K562 (cell line): ENCODE results near the gene NOP14.

Experiments used
- MYC ChIP-seq, 2 experiments: fragments of 250-450 bp in 1 of 2; sonication (Bioruptor Pico) in 1 of 2; IDR thresholded peaks; 2 replicates each; pipeline versions ENCODE4 v1.5.1 to v1.6.1; 2012 to 2021; ENCODE audit warnings: low read depth in 2 of 2, borderline replicate concordance in 1 of 2, improper control_type of control experiment in 1 of 2, low read length in 1 of 2, mild to moderate bottlenecking in 1 of 2, moderate library complexity in 1 of 2
- ZFP36 ChIP-seq: fragments of 150-350 bp; IDR thresholded peaks from 2 replicates; pipeline ENCODE4 v1.6.1; 2018; ENCODE audit warnings: low read length, low read depth; ENCODE audit not compliant: partially characterized antibody
- TF ChIP-seq, protein P1 (sequence below): sonication (generic); formaldehyde crosslinking; IDR thresholded peaks from 2 replicates; pipeline ENCODE4 v1.8.1; 2023; ENCODE audit warnings: mild to moderate bottlenecking, missing genetic modification reagents
- TF ChIP-seq, protein P2 (sequence below), 2 experiments: fragments of 450-650 bp; formaldehyde crosslinking in 1 of 2; IDR thresholded peaks; 2 replicates each; pipeline versions ENCODE4 v1.4.0 to v1.6.1; 2014 to 2020; ENCODE audit warnings: mild to moderate bottlenecking in 2 of 2, borderline replicate concordance in 1 of 2, low read depth in 1 of 2
- TF ChIP-seq, protein P3 (sequence below): fragments of 200-800 bp; sonication (Bioruptor generic); IDR thresholded peaks from 2 replicates; pipeline ENCODE4 v1.6.1; 2017; ENCODE audit warnings: missing genetic modification characterization, missing compliant biosample characterization
- TF ChIP-seq, protein P4 (sequence below), 3 experiments: IDR thresholded peaks in 2 of 3; conservative IDR thresholded peaks in 1 of 3; 2 replicates each; pipeline ENCODE4 v1.5.1; 2011 to 2012; ENCODE audit warnings: low read length in 3 of 3, mild to moderate bottlenecking in 3 of 3, control low read depth in 2 of 3, improper control_type of control experiment in 1 of 3, inconsistent platforms in 1 of 3, low read depth in 1 of 3, mixed read lengths in 1 of 3, moderate library complexity in 1 of 3; ENCODE audit not compliant: insufficient read depth in 2 of 3

DNA sequence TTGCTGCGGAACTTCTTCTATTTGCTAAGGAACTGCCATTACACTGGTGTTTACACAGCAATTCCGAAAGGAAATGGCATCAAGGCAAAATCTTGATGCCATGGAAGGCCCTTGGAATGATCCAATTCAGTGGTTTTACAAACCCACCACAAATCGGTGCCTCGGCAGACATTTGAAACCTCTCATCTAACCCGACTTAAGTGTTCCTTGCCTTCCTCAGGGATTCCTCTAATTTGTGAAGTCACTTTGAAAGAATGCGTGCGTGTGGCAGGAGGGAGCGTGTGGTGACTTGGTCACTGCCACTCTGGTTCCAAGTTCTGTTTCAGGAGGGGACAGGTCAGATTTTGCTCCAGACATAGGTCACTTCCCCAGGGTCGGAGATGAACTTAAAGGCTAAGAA, 4.8 kb downstream of the NOP14 start:
- TF ChIP-seq ZFP36: no peak
- TF ChIP-seq, protein P1, sequence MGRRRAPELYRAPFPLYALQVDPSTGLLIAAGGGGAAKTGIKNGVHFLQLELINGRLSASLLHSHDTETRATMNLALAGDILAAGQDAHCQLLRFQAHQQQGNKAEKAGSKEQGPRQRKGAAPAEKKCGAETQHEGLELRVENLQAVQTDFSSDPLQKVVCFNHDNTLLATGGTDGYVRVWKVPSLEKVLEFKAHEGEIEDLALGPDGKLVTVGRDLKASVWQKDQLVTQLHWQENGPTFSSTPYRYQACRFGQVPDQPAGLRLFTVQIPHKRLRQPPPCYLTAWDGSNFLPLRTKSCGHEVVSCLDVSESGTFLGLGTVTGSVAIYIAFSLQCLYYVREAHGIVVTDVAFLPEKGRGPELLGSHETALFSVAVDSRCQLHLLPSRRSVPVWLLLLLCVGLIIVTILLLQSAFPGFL (CRISPR knock-in tag): no peak
- TF ChIP-seq, protein P2, sequence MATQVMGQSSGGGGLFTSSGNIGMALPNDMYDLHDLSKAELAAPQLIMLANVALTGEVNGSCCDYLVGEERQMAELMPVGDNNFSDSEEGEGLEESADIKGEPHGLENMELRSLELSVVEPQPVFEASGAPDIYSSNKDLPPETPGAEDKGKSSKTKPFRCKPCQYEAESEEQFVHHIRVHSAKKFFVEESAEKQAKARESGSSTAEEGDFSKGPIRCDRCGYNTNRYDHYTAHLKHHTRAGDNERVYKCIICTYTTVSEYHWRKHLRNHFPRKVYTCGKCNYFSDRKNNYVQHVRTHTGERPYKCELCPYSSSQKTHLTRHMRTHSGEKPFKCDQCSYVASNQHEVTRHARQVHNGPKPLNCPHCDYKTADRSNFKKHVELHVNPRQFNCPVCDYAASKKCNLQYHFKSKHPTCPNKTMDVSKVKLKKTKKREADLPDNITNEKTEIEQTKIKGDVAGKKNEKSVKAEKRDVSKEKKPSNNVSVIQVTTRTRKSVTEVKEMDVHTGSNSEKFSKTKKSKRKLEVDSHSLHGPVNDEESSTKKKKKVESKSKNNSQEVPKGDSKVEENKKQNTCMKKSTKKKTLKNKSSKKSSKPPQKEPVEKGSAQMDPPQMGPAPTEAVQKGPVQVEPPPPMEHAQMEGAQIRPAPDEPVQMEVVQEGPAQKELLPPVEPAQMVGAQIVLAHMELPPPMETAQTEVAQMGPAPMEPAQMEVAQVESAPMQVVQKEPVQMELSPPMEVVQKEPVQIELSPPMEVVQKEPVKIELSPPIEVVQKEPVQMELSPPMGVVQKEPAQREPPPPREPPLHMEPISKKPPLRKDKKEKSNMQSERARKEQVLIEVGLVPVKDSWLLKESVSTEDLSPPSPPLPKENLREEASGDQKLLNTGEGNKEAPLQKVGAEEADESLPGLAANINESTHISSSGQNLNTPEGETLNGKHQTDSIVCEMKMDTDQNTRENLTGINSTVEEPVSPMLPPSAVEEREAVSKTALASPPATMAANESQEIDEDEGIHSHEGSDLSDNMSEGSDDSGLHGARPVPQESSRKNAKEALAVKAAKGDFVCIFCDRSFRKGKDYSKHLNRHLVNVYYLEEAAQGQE (IDR thresholded peaks at IDR 0.05; ENCODE audit: borderline replicate concordance): no peak
- TF ChIP-seq, protein P2 (CRISPR knock-in tag; IDR thresholded peaks at IDR 0.05; ENCODE audit: low read depth): no peak
- no peak for TF ChIP-seq MYC (IDR thresholded peaks at IDR 0.05; ENCODE audit: low read depth, low read length)
- no peak for TF ChIP-seq MYC (CRISPR knock-in tag; IDR thresholded peaks at IDR 0.05; ENCODE audit: borderline replicate concordance, low read depth)
- TF ChIP-seq, protein P3, sequence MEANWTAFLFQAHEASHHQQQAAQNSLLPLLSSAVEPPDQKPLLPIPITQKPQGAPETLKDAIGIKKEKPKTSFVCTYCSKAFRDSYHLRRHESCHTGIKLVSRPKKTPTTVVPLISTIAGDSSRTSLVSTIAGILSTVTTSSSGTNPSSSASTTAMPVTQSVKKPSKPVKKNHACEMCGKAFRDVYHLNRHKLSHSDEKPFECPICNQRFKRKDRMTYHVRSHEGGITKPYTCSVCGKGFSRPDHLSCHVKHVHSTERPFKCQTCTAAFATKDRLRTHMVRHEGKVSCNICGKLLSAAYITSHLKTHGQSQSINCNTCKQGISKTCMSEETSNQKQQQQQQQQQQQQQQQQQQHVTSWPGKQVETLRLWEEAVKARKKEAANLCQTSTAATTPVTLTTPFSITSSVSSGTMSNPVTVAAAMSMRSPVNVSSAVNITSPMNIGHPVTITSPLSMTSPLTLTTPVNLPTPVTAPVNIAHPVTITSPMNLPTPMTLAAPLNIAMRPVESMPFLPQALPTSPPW (CRISPR knock-in tag): no peak
- TF ChIP-seq, protein P4, sequence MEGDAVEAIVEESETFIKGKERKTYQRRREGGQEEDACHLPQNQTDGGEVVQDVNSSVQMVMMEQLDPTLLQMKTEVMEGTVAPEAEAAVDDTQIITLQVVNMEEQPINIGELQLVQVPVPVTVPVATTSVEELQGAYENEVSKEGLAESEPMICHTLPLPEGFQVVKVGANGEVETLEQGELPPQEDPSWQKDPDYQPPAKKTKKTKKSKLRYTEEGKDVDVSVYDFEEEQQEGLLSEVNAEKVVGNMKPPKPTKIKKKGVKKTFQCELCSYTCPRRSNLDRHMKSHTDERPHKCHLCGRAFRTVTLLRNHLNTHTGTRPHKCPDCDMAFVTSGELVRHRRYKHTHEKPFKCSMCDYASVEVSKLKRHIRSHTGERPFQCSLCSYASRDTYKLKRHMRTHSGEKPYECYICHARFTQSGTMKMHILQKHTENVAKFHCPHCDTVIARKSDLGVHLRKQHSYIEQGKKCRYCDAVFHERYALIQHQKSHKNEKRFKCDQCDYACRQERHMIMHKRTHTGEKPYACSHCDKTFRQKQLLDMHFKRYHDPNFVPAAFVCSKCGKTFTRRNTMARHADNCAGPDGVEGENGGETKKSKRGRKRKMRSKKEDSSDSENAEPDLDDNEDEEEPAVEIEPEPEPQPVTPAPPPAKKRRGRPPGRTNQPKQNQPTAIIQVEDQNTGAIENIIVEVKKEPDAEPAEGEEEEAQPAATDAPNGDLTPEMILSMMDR (IDR thresholded peaks at IDR 0.05 in 2 of 3, conservative IDR thresholded peaks at IDR 0.05 in 1 of 3; ENCODE audit: insufficient read depth in 2 of 3, low read depth in 1 of 3, low read length in 3 of 3): no peak
